CD4-positive, alpha-beta T cell (primary cell): Measurements from ENCODE around the gene BMPR1A. TPM values are rescaled to one million over a fixed set of nuclear protein-coding genes. Genes with fewer than 3 reads are reported as not detected.

Experiments
- ATAC-seq: fragments of 200-7000 bp; cut with Tn5 transposase; one replicate; pipeline ENCODE4 v1.10.0; 2022; ENCODE audit warnings: mild to moderate bottlenecking; ENCODE audit not compliant: poor library complexity
- CTCF ChIA-PET: fragments of 350-600 bp; sonication (Branson Sonifier 250); formaldehyde crosslinking; loops from one replicate; lab custom pipeline; 2021; ENCODE audit warnings: antibody characterized with exemption, inconsistent platforms; lab: Charles Lee
- POLR2A ChIA-PET: fragments of 350-600 bp; sonication (Branson Sonifier 250); formaldehyde crosslinking; loops from one replicate; lab custom pipeline; 2021; ENCODE audit warnings: antibody characterized with exemption, inconsistent platforms; lab: Charles Lee
- DNase-seq, 14 experiments: peaks; one replicate each; pipeline ENCODE4 v3.0.0-alpha.2; 2013 to 2020; ENCODE audit warnings: mixed read lengths in 2 of 14
- H3K27ac ChIP-seq, 2 donors: one replicate each; pipeline versions ENCODE4 v1.5.1 to v1.7.0; 2013; ENCODE audit warnings: low read length in 2 of 2, low read depth in 1 of 2, mild to moderate bottlenecking in 1 of 2
- H3K27me3 ChIP-seq, 2 experiments: 1 replicate in 1 of 2; 2 replicates in 1 of 2; pipeline versions ENCODE4 v1.6.1 to v1.7.0; 2013; ENCODE audit warnings: low read length in 2 of 2, control low read depth in 1 of 2, mild to moderate bottlenecking in 1 of 2, moderate library complexity in 1 of 2; ENCODE audit not compliant: insufficient read depth in 2 of 2, control insufficient read depth in 1 of 2
- H3K36me3 ChIP-seq: one replicate; pipeline ENCODE4 v1.6.1; 2013; ENCODE audit warnings: low read length, control low read depth; ENCODE audit not compliant: insufficient read depth
- H3K4me1 ChIP-seq: one replicate; pipeline ENCODE4 v1.6.1; 2013; ENCODE audit warnings: low read length, control low read depth; ENCODE audit not compliant: insufficient read depth
- H3K4me3 ChIP-seq: one replicate; pipeline ENCODE4 v1.5.1; 2013; ENCODE audit warnings: mild to moderate bottlenecking, low read length, moderate library complexity
- H3K9me3 ChIP-seq, 2 experiments: 1 replicate in 1 of 2; 2 replicates in 1 of 2; pipeline versions ENCODE4 v1.6.1 to v1.7.0; 2013; ENCODE audit warnings: low read length in 2 of 2, mild to moderate bottlenecking in 2 of 2, control low read depth in 1 of 2, moderate library complexity in 1 of 2; ENCODE audit not compliant: control insufficient read depth in 1 of 2, insufficient read depth in 1 of 2
- H3K27ac Mint-ChIP-seq: one replicate; pipeline ENCODE4 v1.8.0; 2020; ENCODE audit warnings: mixed read lengths
- H3K27me3 Mint-ChIP-seq: one replicate; pipeline ENCODE4 v1.8.0; 2021; ENCODE audit warnings: mixed read lengths
- H3K36me3 Mint-ChIP-seq: one replicate; pipeline ENCODE4 v1.8.0; 2021; ENCODE audit warnings: low read depth, mixed read lengths
- H3K4me1 Mint-ChIP-seq: one replicate; pipeline ENCODE4 v1.8.0; 2021; ENCODE audit warnings: low read depth, mixed read lengths
- H3K4me3 Mint-ChIP-seq: one replicate; pipeline ENCODE4 v1.8.0; 2020; ENCODE audit warnings: mild to moderate bottlenecking, mixed read lengths
- H3K9me3 Mint-ChIP-seq: one replicate; pipeline ENCODE4 v1.8.0; 2020; ENCODE audit warnings: mixed read lengths
- intact Hi-C, 2 experiments: fragments of 100-400 bp; cut with DNase I in 1 of 2; cut with micrococcal nuclease in 1 of 2; formaldehyde crosslinking; loops; one replicate each; pipeline versions ENCODE4 v1.15.1 to v1.9.0; 2023 to 2025; cut with DNase I, micrococcal nuclease
- total RNA-seq, 174 experiments: library from RNA in 2 of 174; stranded (reverse) in 2 of 174; gene quantifications; one replicate each; pipeline ENCODE4 v1.2.3 and lab custom pipeline; 2021 to 2026
- TF ChIP-seq, protein P1 (sequence below): fragments of 200-600 bp; IDR thresholded peaks from one replicate; pipeline ENCODE4 v1.8.0; 2022; ENCODE audit warnings: antibody characterized with exemption, mild to moderate bottlenecking

The BMPR1A gene
- total RNA-seq, 2 experiments from 2014 or later: 1.9 to 2.6 TPM

DNA sequence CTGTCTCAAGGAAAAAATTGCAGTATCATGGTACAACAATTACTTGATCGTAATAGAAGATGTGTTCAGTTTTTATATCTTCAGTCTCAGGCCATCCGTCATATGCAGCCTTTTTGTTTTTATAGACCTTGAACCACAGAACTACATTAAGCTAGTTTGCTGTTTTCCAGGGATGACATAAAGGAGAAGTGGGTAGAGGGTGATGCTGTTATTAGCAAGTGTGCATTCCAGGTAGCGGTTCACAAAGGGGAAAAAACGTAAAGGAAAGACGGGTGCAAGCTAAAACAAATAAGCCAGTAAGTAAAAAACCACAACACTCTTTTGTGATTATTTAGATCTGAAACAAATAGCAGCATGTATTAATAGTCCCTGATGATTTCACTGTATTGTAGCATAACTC, 71.7 kb downstream of the BMPR1A start:
- Histone ChIP-seq H3K36me3 (no peaks in the 10 kb centered on the region), H3K4me3 (no peak overlapping the region), H3K27me3 (no peaks in the 10 kb centered on the region), H3K4me1 (no peaks in the 10 kb centered on the region), H3K9me3 (no peaks in the 10 kb centered on the region), H3K27ac (no peak overlapping the region)
- no peak for DNase-seq
- no peak overlapping the region for H3K4me3 Mint-ChIP-seq
- TF ChIP-seq, protein P1, sequence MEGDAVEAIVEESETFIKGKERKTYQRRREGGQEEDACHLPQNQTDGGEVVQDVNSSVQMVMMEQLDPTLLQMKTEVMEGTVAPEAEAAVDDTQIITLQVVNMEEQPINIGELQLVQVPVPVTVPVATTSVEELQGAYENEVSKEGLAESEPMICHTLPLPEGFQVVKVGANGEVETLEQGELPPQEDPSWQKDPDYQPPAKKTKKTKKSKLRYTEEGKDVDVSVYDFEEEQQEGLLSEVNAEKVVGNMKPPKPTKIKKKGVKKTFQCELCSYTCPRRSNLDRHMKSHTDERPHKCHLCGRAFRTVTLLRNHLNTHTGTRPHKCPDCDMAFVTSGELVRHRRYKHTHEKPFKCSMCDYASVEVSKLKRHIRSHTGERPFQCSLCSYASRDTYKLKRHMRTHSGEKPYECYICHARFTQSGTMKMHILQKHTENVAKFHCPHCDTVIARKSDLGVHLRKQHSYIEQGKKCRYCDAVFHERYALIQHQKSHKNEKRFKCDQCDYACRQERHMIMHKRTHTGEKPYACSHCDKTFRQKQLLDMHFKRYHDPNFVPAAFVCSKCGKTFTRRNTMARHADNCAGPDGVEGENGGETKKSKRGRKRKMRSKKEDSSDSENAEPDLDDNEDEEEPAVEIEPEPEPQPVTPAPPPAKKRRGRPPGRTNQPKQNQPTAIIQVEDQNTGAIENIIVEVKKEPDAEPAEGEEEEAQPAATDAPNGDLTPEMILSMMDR: no peak
- POLR2A ChIA-PET: no interaction called here
- no peak overlapping the region for H3K27ac Mint-ChIP-seq
- intact Hi-C loops: no loop called here
- H3K9me3 Mint-ChIP-seq: no peaks in the 10 kb centered on the region
- H3K4me1 Mint-ChIP-seq: no peaks in the 10 kb centered on the region
- no peak for ATAC-seq
- H3K36me3 Mint-ChIP-seq: no peaks in the 10 kb centered on the region
- CTCF ChIA-PET: no interaction called here
- H3K27me3 Mint-ChIP-seq: no peaks in the 10 kb centered on the region

- TF ChIP-seq, protein P1: no peak
- no peak overlapping the region for H3K27ac Mint-ChIP-seq
- ATAC-seq: no peak
Observed at GRCh38 chr10:86829472-86829871, 73.1 kb downstream of the BMPR1A start.

GRCh38 chr10:86830043-86830591, 73.7 kb downstream of the BMPR1A start:
- TF ChIP-seq, protein P1: no peak
- ChIA-PET POLR2A (no interaction called here), CTCF (no interaction called here)

More at GRCh38 chr10:86829472-86829871, 73.1 kb downstream of the BMPR1A start:
- Mint-ChIP-seq H3K36me3 (no peaks in the 10 kb centered on the region), H3K27me3 (no peaks in the 10 kb centered on the region), H3K4me3 (no peak overlapping the region), H3K4me1 (no peaks in the 10 kb centered on the region), H3K9me3 (no peaks in the 10 kb centered on the region)
- no peaks in the 10 kb centered on the region for H3K36me3 ChIP-seq
- CTCF ChIA-PET: interaction anchor here (0.6 kb wide), 1 partner anchor 25 kb away, joined by 3 read pairs; no protein-coding TSS in a partner anchor
- no peaks in the 10 kb centered on the region for H3K4me1 ChIP-seq
- no peaks in the 10 kb centered on the region for H3K27me3 ChIP-seq
- no peak overlapping the region for H3K27ac ChIP-seq
- DNase-seq: no peak
- no peaks in the 10 kb centered on the region for H3K9me3 ChIP-seq
- intact Hi-C loops: no loop called here
- no peak overlapping the region for H3K4me3 ChIP-seq
- POLR2A ChIA-PET: no interaction called here

More at GRCh38 chr10:86830043-86830591, 73.7 kb downstream of the BMPR1A start:
- H3K4me1 ChIP-seq: no peaks in the 10 kb centered on the region
- no peak overlapping the region for H3K4me3 ChIP-seq
- Mint-ChIP-seq H3K4me3 (no peak overlapping the region), H3K27me3 (no peaks in the 10 kb centered on the region), H3K36me3 (no peaks in the 10 kb centered on the region), H3K4me1 (no peaks in the 10 kb centered on the region), H3K27ac (no peak overlapping the region), H3K9me3 (no peaks in the 10 kb centered on the region)
- no peaks in the 10 kb centered on the region for H3K27me3 ChIP-seq
- intact Hi-C loops: no loop called here
- H3K36me3 ChIP-seq: no peaks in the 10 kb centered on the region
- no peak overlapping the region for H3K27ac ChIP-seq
- no peaks in the 10 kb centered on the region for H3K9me3 ChIP-seq
- DNase-seq: no peak
- ATAC-seq: no peak
